K562 (cell line): ENCODE results near the gene GCDH. TPM values are rescaled to one million over a fixed set of nuclear protein-coding genes. Genes with fewer than 3 reads are reported as not detected.

Source experiments
- MGA ChIP-seq: fragments of 450-650 bp; IDR thresholded peaks from 2 replicates; pipeline ENCODE4 v1.6.1; 2016; ENCODE audit warnings: mild to moderate bottlenecking, moderate library complexity
- MNT ChIP-seq, 2 experiments: fragments of 450-650 bp; conservative IDR thresholded peaks; 2 replicates each; pipeline ENCODE4 v1.6.1; 2017; ENCODE audit warnings: mild to moderate bottlenecking in 2 of 2, moderate library complexity in 2 of 2
- POLR2B ChIP-seq: fragments of 450-650 bp; IDR thresholded peaks from 2 replicates; pipeline ENCODE4 v1.6.1; 2018; ENCODE audit warnings: low read depth; ENCODE audit not compliant: partially characterized antibody
- SMC3 ChIP-seq: conservative IDR thresholded peaks from 2 replicates; pipeline ENCODE4 v1.6.1; 2011; ENCODE audit warnings: low read depth, low read length, improper control_type of control experiment; ENCODE audit not compliant: insufficient read depth
- TRIM28 ChIP-seq: fragments of 450-650 bp; IDR thresholded peaks from 2 replicates; pipeline ENCODE4 v1.6.1; 2017
- ZNF395 ChIP-seq: fragments of 200-800 bp; sonication (Bioruptor generic); IDR thresholded peaks from 2 replicates; pipeline ENCODE4 v1.6.1; 2017; ENCODE audit warnings: missing genetic modification characterization, missing compliant biosample characterization
- ZNF639 ChIP-seq, 2 experiments: fragments of 200-800 bp in 1 of 2; sonication (Bioruptor generic) in 1 of 2; sonication (generic) in 1 of 2; formaldehyde crosslinking in 1 of 2; IDR thresholded peaks in 1 of 2; conservative IDR thresholded peaks in 1 of 2; 2 replicates each; pipeline versions ENCODE4 v1.5.0 to v1.6.1; 2016 to 2020; ENCODE audit warnings: missing compliant biosample characterization in 1 of 2, missing genetic modification characterization in 1 of 2, missing genetic modification reagents in 1 of 2
- polyA plus RNA-seq, 8 experiments: library from polyadenylated mRNA; depleted of rRNA in 4 of 8; stranded (reverse) in 5 of 8; unstranded in 3 of 8; fragments of >200 nt; fragmentation: Nextera tagmentation in 2 of 8; fragmentation: Illumina TruSeq in 1 of 8; extraction: Ambion mirVana in 2 of 8; extraction: Trizol in 1 of 8; gene quantifications; 2 replicates each; pipeline versions ENCODE4 v1.2.1 to v1.2.3, GENCODE V29; 2011 to 2014; ENCODE audit warnings: inconsistent platforms in 1 of 8, missing spikeins in 1 of 8
- total RNA-seq, 7 experiments: library from RNA; depleted of rRNA in 6 of 7; stranded (reverse); fragments of >200 nt in 6 of 7; fragmentation: Illumina TruSeq in 2 of 7; extraction: Trizol in 2 of 7; gene quantifications; 2 replicates each; pipeline versions ENCODE4 v1.2.1 to v1.2.3, GENCODE V29; 2011 to 2021; ENCODE audit warnings: low replicate concordance in 1 of 7

Gene GCDH
- total and polyA plus RNA-seq, 9 of the 15 experiments (the other 6 are each of a cell fraction or from before 2014, with no cell fraction given) = 2.9 to 50.8 (median 19.1) TPM

GRCh38 chr19:12890787-12891552 lies at the start of gene GCDH (continued):
- TF ChIP-seq ZNF639 (CRISPR knock-in tag; conservative IDR thresholded peaks at IDR 0.05 in 1 of 2, IDR thresholded peaks at IDR 0.05 in 1 of 2) (0 out of 4 replicates have a peak, but pooled peaks of 1 of the 2 experiments have one; percentile 36), MNT (conservative IDR thresholded peaks at IDR 0.05) (peak; percentile 93 to 98), SMC3 (no peak), POLR2B (no peak), ZNF395 (CRISPR knock-in tag) (no peak), TRIM28 (no peak), MGA (no peak; the same call in none of the 2 replicates)
